ENCODE data around the gene DYDC1.

DYDC1 gene

GRCh38 chr10:80344912-80345311 is 11.6 kb downstream of the DYDC1 start:
- Histone ChIP-seq H3K27ac (ENCODE audit: low read length) (no peak overlapping the region), H3K27me3 (ENCODE audit: control insufficient read depth in 1 of 2, insufficient read depth in 2 of 2, low read length in 2 of 2) (no peaks in the 10 kb centered on the region), H3K4me3 (ENCODE audit: low read length in 2 of 2) (no peak overlapping the region), H3K9ac (ENCODE audit: low read length in 2 of 2) (no peak overlapping the region), H3K36me3 (ENCODE audit: control insufficient read depth in 2 of 2, insufficient read depth in 2 of 2, low read length in 2 of 2) (no peaks in the 10 kb centered on the region), H3K4me1 (ENCODE audit: control insufficient read depth, insufficient read depth, low read length) (no peaks in the 10 kb centered on the region), H3K9me3 (ENCODE audit: control insufficient read depth in 2 of 2, low read length in 2 of 2) (no peaks in the 10 kb centered on the region)

- Histone ChIP-seq H3K27ac (ENCODE audit: low read length) (no peak overlapping the region), H3K9ac (ENCODE audit: low read length in 2 of 2) (no peak overlapping the region), H3K4me3 (ENCODE audit: low read length in 2 of 2) (no peak overlapping the region), H3K27me3 (ENCODE audit: control insufficient read depth in 1 of 2, insufficient read depth in 2 of 2, low read length in 2 of 2) (no peaks in the 10 kb centered on the region), H3K36me3 (ENCODE audit: control insufficient read depth in 2 of 2, insufficient read depth in 2 of 2, low read length in 2 of 2) (no peaks in the 10 kb centered on the region), H3K4me1 (ENCODE audit: control insufficient read depth, insufficient read depth, low read length) (no peaks in the 10 kb centered on the region), H3K9me3 (ENCODE audit: control insufficient read depth in 2 of 2, low read length in 2 of 2) (no peaks in the 10 kb centered on the region)
Observed at GRCh38 chr10:80344276-80344675, 12.3 kb downstream of the DYDC1 start.

GRCh38 chr10:80333983-80334382 is 22.6 kb downstream of the DYDC1 start:
- Histone ChIP-seq H3K9me3 (ENCODE audit: control insufficient read depth in 2 of 2, low read length in 2 of 2) (no peaks in the 10 kb centered on the region), H3K36me3 (ENCODE audit: control insufficient read depth in 2 of 2, insufficient read depth in 2 of 2, low read length in 2 of 2) (no peaks in the 10 kb centered on the region), H3K27ac (ENCODE audit: low read length) (no peak overlapping the region), H3K9ac (ENCODE audit: low read length in 2 of 2) (no peak overlapping the region), H3K4me3 (ENCODE audit: low read length in 2 of 2) (no peak overlapping the region), H3K4me1 (ENCODE audit: control insufficient read depth, insufficient read depth, low read length) (no peaks in the 10 kb centered on the region), H3K27me3 (ENCODE audit: control insufficient read depth in 1 of 2, insufficient read depth in 2 of 2, low read length in 2 of 2) (peaks cover 0 to 2% of the 10 kb centered on the region in 2 donors)

- Histone ChIP-seq H3K4me3 (ENCODE audit: low read length in 2 of 2) (no peak overlapping the region), H3K4me1 (ENCODE audit: control insufficient read depth, insufficient read depth, low read length) (no peaks in the 10 kb centered on the region), H3K27ac (ENCODE audit: low read length) (no peak overlapping the region), H3K9ac (ENCODE audit: low read length in 2 of 2) (no peak overlapping the region), H3K9me3 (ENCODE audit: control insufficient read depth in 2 of 2, low read length in 2 of 2) (no peaks in the 10 kb centered on the region), H3K27me3 (ENCODE audit: control insufficient read depth in 1 of 2, insufficient read depth in 2 of 2, low read length in 2 of 2) (peaks cover 2 to 3% of the 10 kb centered on the region in 2 donors), H3K36me3 (ENCODE audit: control insufficient read depth in 2 of 2, insufficient read depth in 2 of 2, low read length in 2 of 2) (no peaks in the 10 kb centered on the region)
Observed at GRCh38 chr10:80324891-80325364, 31.6 kb downstream of the DYDC1 start.

GRCh38 chr10:80324086-80324485 is 32.5 kb downstream of the DYDC1 start:
- H3K36me3 ChIP-seq (ENCODE audit: control insufficient read depth in 2 of 2, insufficient read depth in 2 of 2, low read length in 2 of 2), result no peaks in the 10 kb centered on the region
- H3K4me3 ChIP-seq (ENCODE audit: low read length in 2 of 2), result no peak overlapping the region
- H3K9me3 ChIP-seq (ENCODE audit: control insufficient read depth in 2 of 2, low read length in 2 of 2), result no peaks in the 10 kb centered on the region
- H3K9ac ChIP-seq (ENCODE audit: low read length in 2 of 2), result no peak overlapping the region
- no peaks in the 10 kb centered on the region for H3K4me1 ChIP-seq (ENCODE audit: control insufficient read depth, insufficient read depth, low read length)
- H3K27me3 ChIP-seq (ENCODE audit: control insufficient read depth in 1 of 2, insufficient read depth in 2 of 2, low read length in 2 of 2), result peaks cover 2 to 3% of the 10 kb centered on the region in 2 donors
- no peak overlapping the region for H3K27ac ChIP-seq (ENCODE audit: low read length)

GRCh38 chr10:80323311-80323710 is 33.2 kb downstream of the DYDC1 start:
- Histone ChIP-seq H3K27ac (ENCODE audit: low read length) (no peak overlapping the region), H3K9me3 (ENCODE audit: control insufficient read depth in 2 of 2, low read length in 2 of 2) (no peaks in the 10 kb centered on the region), H3K27me3 (ENCODE audit: control insufficient read depth in 1 of 2, insufficient read depth in 2 of 2, low read length in 2 of 2) (peaks cover 0 to 2% of the 10 kb centered on the region in 2 donors), H3K36me3 (ENCODE audit: control insufficient read depth in 2 of 2, insufficient read depth in 2 of 2, low read length in 2 of 2) (no peaks in the 10 kb centered on the region), H3K9ac (ENCODE audit: low read length in 2 of 2) (no peak overlapping the region), H3K4me1 (ENCODE audit: control insufficient read depth, insufficient read depth, low read length) (no peaks in the 10 kb centered on the region), H3K4me3 (ENCODE audit: low read length in 2 of 2) (no peak overlapping the region)

GRCh38 chr10:80322711-80323110 is 33.8 kb downstream of the DYDC1 start:
- H3K4me3 ChIP-seq (ENCODE audit: low read length in 2 of 2), result no peak overlapping the region
- H3K27ac ChIP-seq (ENCODE audit: low read length), result no peak overlapping the region

GRCh38 chr10:80322158-80322557 is 34.4 kb downstream of the DYDC1 start:
- Histone ChIP-seq H3K27ac (ENCODE audit: low read length) (no peak overlapping the region), H3K9me3 (ENCODE audit: control insufficient read depth in 2 of 2, low read length in 2 of 2) (peaks cover 0 to 2% of the 10 kb centered on the region in 2 donors), H3K4me3 (ENCODE audit: low read length in 2 of 2) (no peak overlapping the region), H3K4me1 (ENCODE audit: control insufficient read depth, insufficient read depth, low read length) (no peaks in the 10 kb centered on the region), H3K9ac (ENCODE audit: low read length in 2 of 2) (no peak overlapping the region), H3K27me3 (ENCODE audit: control insufficient read depth in 1 of 2, insufficient read depth in 2 of 2, low read length in 2 of 2) (peaks cover 0 to 2% of the 10 kb centered on the region in 2 donors), H3K36me3 (ENCODE audit: control insufficient read depth in 2 of 2, insufficient read depth in 2 of 2, low read length in 2 of 2) (no peaks in the 10 kb centered on the region)

More at GRCh38 chr10:80322711-80323110, 33.8 kb downstream of the DYDC1 start:
- Histone ChIP-seq H3K9ac (ENCODE audit: low read length in 2 of 2) (no peak overlapping the region), H3K4me1 (ENCODE audit: control insufficient read depth, insufficient read depth, low read length) (no peaks in the 10 kb centered on the region), H3K27me3 (ENCODE audit: control insufficient read depth in 1 of 2, insufficient read depth in 2 of 2, low read length in 2 of 2) (peaks cover 0 to 2% of the 10 kb centered on the region in 2 donors), H3K36me3 (ENCODE audit: control insufficient read depth in 2 of 2, insufficient read depth in 2 of 2, low read length in 2 of 2) (no peaks in the 10 kb centered on the region), H3K9me3 (ENCODE audit: control insufficient read depth in 2 of 2, low read length in 2 of 2) (no peaks in the 10 kb centered on the region)

GRCh38 chr10:80321183-80321582 is 35.4 kb downstream of the DYDC1 start:
- Histone ChIP-seq H3K4me1 (ENCODE audit: control insufficient read depth, insufficient read depth, low read length) (no peaks in the 10 kb centered on the region), H3K27me3 (ENCODE audit: control insufficient read depth in 1 of 2, insufficient read depth in 2 of 2, low read length in 2 of 2) (no peaks in the 10 kb centered on the region), H3K9me3 (ENCODE audit: control insufficient read depth in 2 of 2, low read length in 2 of 2) (peaks cover 0 to 4% of the 10 kb centered on the region in 2 donors), H3K4me3 (ENCODE audit: low read length in 2 of 2) (no peak overlapping the region), H3K9ac (ENCODE audit: low read length in 2 of 2) (no peak overlapping the region), H3K36me3 (ENCODE audit: control insufficient read depth in 2 of 2, insufficient read depth in 2 of 2, low read length in 2 of 2) (no peaks in the 10 kb centered on the region), H3K27ac (ENCODE audit: low read length) (no peak overlapping the region)

- H3K36me3 ChIP-seq (ENCODE audit: control insufficient read depth in 2 of 2, insufficient read depth in 2 of 2, low read length in 2 of 2), result no peaks in the 10 kb centered on the region
- H3K27ac ChIP-seq (ENCODE audit: low read length), result no peak overlapping the region
- no peaks in the 10 kb centered on the region for H3K4me1 ChIP-seq (ENCODE audit: control insufficient read depth, insufficient read depth, low read length)
- H3K9me3 ChIP-seq (ENCODE audit: control insufficient read depth in 2 of 2, low read length in 2 of 2), result peaks cover 0 to 4% of the 10 kb centered on the region in 2 donors
- no peaks in the 10 kb centered on the region for H3K27me3 ChIP-seq (ENCODE audit: control insufficient read depth in 1 of 2, insufficient read depth in 2 of 2, low read length in 2 of 2)
- H3K9ac ChIP-seq (ENCODE audit: low read length in 2 of 2), result no peak overlapping the region
- H3K4me3 ChIP-seq (ENCODE audit: low read length in 2 of 2), result no peak overlapping the region
Observed at GRCh38 chr10:80320377-80320776, 36.2 kb downstream of the DYDC1 start.

- H3K27me3 ChIP-seq (ENCODE audit: control insufficient read depth in 1 of 2, insufficient read depth in 2 of 2, low read length in 2 of 2), result no peaks in the 10 kb centered on the region
- H3K27ac ChIP-seq (ENCODE audit: low read length), result no peak overlapping the region
- no peak overlapping the region for H3K9ac ChIP-seq (ENCODE audit: low read length in 2 of 2)
- H3K9me3 ChIP-seq (ENCODE audit: control insufficient read depth in 2 of 2, low read length in 2 of 2), result peaks cover 0 to 4% of the 10 kb centered on the region in 2 donors
- no peaks in the 10 kb centered on the region for H3K4me1 ChIP-seq (ENCODE audit: control insufficient read depth, insufficient read depth, low read length)
- H3K36me3 ChIP-seq (ENCODE audit: control insufficient read depth in 2 of 2, insufficient read depth in 2 of 2, low read length in 2 of 2), result no peaks in the 10 kb centered on the region
- H3K4me3 ChIP-seq (ENCODE audit: low read length in 2 of 2), result no peak overlapping the region
Observed at GRCh38 chr10:80319725-80320290, 36.7 kb downstream of the DYDC1 start.

All from stomach smooth muscle (tissue), 2 donors.